ENCODE results near the gene TIE1. TPM values are rescaled to one million over a fixed set of nuclear protein-coding genes. Genes with fewer than 3 reads are reported as not detected.

Gene TIE1
- total and polyA plus RNA-seq, 2 of the 13 experiments (the other 11 are each of a cell fraction or from before 2014, with no cell fraction given) = 0.58 to 0.84 TPM

- TF ChIP-seq ARHGAP35 (CRISPR knock-in tag; IDR thresholded peaks at IDR 0.05; ENCODE audit: borderline replicate concordance) = peak; percentile 88
- TF ChIP-seq ARID2 (CRISPR knock-in tag; IDR thresholded peaks at IDR 0.05; ENCODE audit: borderline replicate concordance) = peak; percentile 92
- TF ChIP-seq PRPF4 (IDR thresholded peaks at IDR 0.05; ENCODE audit: low read depth, low read length, poor library complexity, severe bottlenecking) = no peak
- TF ChIP-seq POLR2G (IDR thresholded peaks at IDR 0.05; ENCODE audit: low read depth, low read length) = peak; percentile 91
- peak; percentile 86 for TF ChIP-seq ZNF746 (CRISPR knock-in tag; IDR thresholded peaks at IDR 0.05)
- TF ChIP-seq ETV6 (CRISPR knock-in tag; conservative IDR thresholded peaks at IDR 0.05) = peak; percentile 81; the same call in 1 of the 2 replicates
- no peak for TF ChIP-seq SMARCE1 (IDR thresholded peaks at IDR 0.05; ENCODE audit: borderline replicate concordance)
- TF ChIP-seq RAD51 (IDR thresholded peaks at IDR 0.05; ENCODE audit: borderline replicate concordance) = no peak
- peak; percentile 42 for TF ChIP-seq TGIF2 (CRISPR knock-in tag; IDR thresholded peaks at IDR 0.05)
- TF ChIP-seq RBAK (CRISPR knock-in tag; IDR thresholded peaks at IDR 0.05) = no peak
- TF ChIP-seq ZNF780A (CRISPR knock-in tag; IDR thresholded peaks at IDR 0.05) = peak; percentile 66; the same call in 1 of the 2 replicates
- peak; percentile 82 for TF ChIP-seq ZNF563 (CRISPR knock-in tag; IDR thresholded peaks at IDR 0.05)
- TF ChIP-seq ERF (CRISPR knock-in tag; IDR thresholded peaks at IDR 0.05) = peak; percentile 88
- no peak for TF ChIP-seq SP1 (IDR thresholded peaks at IDR 0.05)
- no peak; the same call in 1 of the 2 replicates for TF ChIP-seq SP1 (CRISPR knock-in tag; IDR thresholded peaks at IDR 0.05)
- peak; percentile 97 for TF ChIP-seq SRY (CRISPR knock-in tag; IDR thresholded peaks at IDR 0.05)
- TF ChIP-seq TCF7L2 (IDR thresholded peaks at IDR 0.05; ENCODE audit: low read depth, low read length) = no peak
- peak; percentile 91 for TF ChIP-seq HIVEP1 (CRISPR knock-in tag; IDR thresholded peaks at IDR 0.05)
- TF ChIP-seq ZSCAN25 (CRISPR knock-in tag; IDR thresholded peaks at IDR 0.05) = peak; percentile 83
- TF ChIP-seq ZBTB3 (CRISPR knock-in tag; IDR thresholded peaks at IDR 0.05; ENCODE audit: borderline replicate concordance, low read depth) = no peak
- peak; percentile 96 for TF ChIP-seq KDM2A (CRISPR knock-in tag; IDR thresholded peaks at IDR 0.05; ENCODE audit: borderline replicate concordance, low read depth)
- TF ChIP-seq ZNF33B (CRISPR knock-in tag; IDR thresholded peaks at IDR 0.05) = peak; percentile 98
- TF ChIP-seq NR2C2 (CRISPR knock-in tag; IDR thresholded peaks at IDR 0.05; ENCODE audit: borderline replicate concordance) = no peak; the same call in 1 of the 2 replicates
- peak; percentile 92 for TF ChIP-seq SMYD3 (CRISPR knock-in tag; IDR thresholded peaks at IDR 0.05)
- peak; percentile 90 for TF ChIP-seq SPEN (CRISPR knock-in tag; IDR thresholded peaks at IDR 0.05; ENCODE audit: low read depth)
- TF ChIP-seq PAWR (CRISPR knock-in tag; IDR thresholded peaks at IDR 0.05; ENCODE audit: borderline replicate concordance) = no peak
- TF ChIP-seq RARG (CRISPR knock-in tag; IDR thresholded peaks at IDR 0.05; ENCODE audit: low read depth) = no peak
- TF ChIP-seq, protein P1, sequence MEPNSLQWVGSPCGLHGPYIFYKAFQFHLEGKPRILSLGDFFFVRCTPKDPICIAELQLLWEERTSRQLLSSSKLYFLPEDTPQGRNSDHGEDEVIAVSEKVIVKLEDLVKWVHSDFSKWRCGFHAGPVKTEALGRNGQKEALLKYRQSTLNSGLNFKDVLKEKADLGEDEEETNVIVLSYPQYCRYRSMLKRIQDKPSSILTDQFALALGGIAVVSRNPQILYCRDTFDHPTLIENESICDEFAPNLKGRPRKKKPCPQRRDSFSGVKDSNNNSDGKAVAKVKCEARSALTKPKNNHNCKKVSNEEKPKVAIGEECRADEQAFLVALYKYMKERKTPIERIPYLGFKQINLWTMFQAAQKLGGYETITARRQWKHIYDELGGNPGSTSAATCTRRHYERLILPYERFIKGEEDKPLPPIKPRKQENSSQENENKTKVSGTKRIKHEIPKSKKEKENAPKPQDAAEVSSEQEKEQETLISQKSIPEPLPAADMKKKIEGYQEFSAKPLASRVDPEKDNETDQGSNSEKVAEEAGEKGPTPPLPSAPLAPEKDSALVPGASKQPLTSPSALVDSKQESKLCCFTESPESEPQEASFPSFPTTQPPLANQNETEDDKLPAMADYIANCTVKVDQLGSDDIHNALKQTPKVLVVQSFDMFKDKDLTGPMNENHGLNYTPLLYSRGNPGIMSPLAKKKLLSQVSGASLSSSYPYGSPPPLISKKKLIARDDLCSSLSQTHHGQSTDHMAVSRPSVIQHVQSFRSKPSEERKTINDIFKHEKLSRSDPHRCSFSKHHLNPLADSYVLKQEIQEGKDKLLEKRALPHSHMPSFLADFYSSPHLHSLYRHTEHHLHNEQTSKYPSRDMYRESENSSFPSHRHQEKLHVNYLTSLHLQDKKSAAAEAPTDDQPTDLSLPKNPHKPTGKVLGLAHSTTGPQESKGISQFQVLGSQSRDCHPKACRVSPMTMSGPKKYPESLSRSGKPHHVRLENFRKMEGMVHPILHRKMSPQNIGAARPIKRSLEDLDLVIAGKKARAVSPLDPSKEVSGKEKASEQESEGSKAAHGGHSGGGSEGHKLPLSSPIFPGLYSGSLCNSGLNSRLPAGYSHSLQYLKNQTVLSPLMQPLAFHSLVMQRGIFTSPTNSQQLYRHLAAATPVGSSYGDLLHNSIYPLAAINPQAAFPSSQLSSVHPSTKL (CRISPR knock-in tag; IDR thresholded peaks at IDR 0.05) = peak; percentile 62; the same call in 1 of the 2 replicates
Measured at GRCh38 chr1:43367904-43368645, 67.3 kb downstream of the TIE1 start, which contains the start of gene ELOVL1 (continued).

Data from HepG2 (cell line).